GM23248 (cell line): ENCODE results near the gene BMP2. TPM values are rescaled to one million over a fixed set of nuclear protein-coding genes. Genes with fewer than 3 reads are reported as not detected.

Experiments used
- DNase-seq: peaks from one replicate; pipeline ENCODE4 v3.0.0-alpha.2; 2015
- H2AFZ ChIP-seq: fragments of 200-600 bp; sonication (generic); 2 replicates; pipeline ENCODE4 v1.6.1; 2016; ENCODE audit warnings: antibody characterized with exemption
- H3F3A ChIP-seq: fragments of 200-600 bp; sonication (generic); 2 replicates; pipeline ENCODE4 v1.6.1; 2016; ENCODE audit warnings: mild to moderate bottlenecking, antibody characterized with exemption, mixed run types; ENCODE audit not compliant: insufficient read depth
- H3K27ac ChIP-seq: fragments of 200-600 bp; sonication (generic); 2 replicates; pipeline ENCODE4 v1.5.1; 2016; ENCODE audit warnings: mild to moderate bottlenecking
- H3K27me3 ChIP-seq: fragments of 200-600 bp; sonication (generic); replicated peaks from 2 replicates; pipeline ENCODE4 v1.6.1; 2016; ENCODE audit warnings: mild to moderate bottlenecking; ENCODE audit not compliant: insufficient read depth
- H3K36me3 ChIP-seq: fragments of 200-600 bp; sonication (generic); 2 replicates; pipeline ENCODE4 v1.6.1; 2016; ENCODE audit warnings: low read depth, mild to moderate bottlenecking
- H3K4me1 ChIP-seq: fragments of 200-600 bp; sonication (generic); 2 replicates; pipeline ENCODE4 v1.6.1; 2016; ENCODE audit warnings: mild to moderate bottlenecking; ENCODE audit not compliant: insufficient read depth
- H3K4me2 ChIP-seq: fragments of 200-600 bp; sonication (generic); one replicate; pipeline ENCODE4 v1.6.1; 2016; ENCODE audit warnings: mild to moderate bottlenecking; ENCODE audit not compliant: unreplicated experiment
- H3K4me3 ChIP-seq: fragments of 200-600 bp; sonication (generic); 2 replicates; pipeline ENCODE4 v1.5.1; 2016; ENCODE audit warnings: mild to moderate bottlenecking
- H3K79me2 ChIP-seq: fragments of 200-600 bp; sonication (generic); 2 replicates; pipeline ENCODE4 v1.6.1; 2016; ENCODE audit warnings: mild to moderate bottlenecking; ENCODE audit not compliant: insufficient read depth
- H3K9ac ChIP-seq: fragments of 200-600 bp; sonication (generic); 2 replicates; pipeline ENCODE4 v1.6.1; 2016; ENCODE audit warnings: mild to moderate bottlenecking
- H3K9me2 ChIP-seq: fragments of 200-600 bp; sonication (generic); 2 replicates; pipeline ENCODE4 v1.6.1; 2016; ENCODE audit warnings: mixed run types, mild to moderate bottlenecking, moderate library complexity; ENCODE audit not compliant: insufficient read depth
- H3K9me3 ChIP-seq: fragments of 200-600 bp; sonication (generic); one replicate; pipeline ENCODE4 v1.6.1; 2017; ENCODE audit warnings: low read depth
- H4K20me1 ChIP-seq: fragments of 200-600 bp; sonication (generic); 2 replicates; pipeline ENCODE4 v1.6.0; 2016; ENCODE audit not compliant: insufficient read depth
- EZH2 ChIP-seq: fragments of 200-600 bp; sonication (generic); IDR thresholded peaks from 2 replicates; pipeline ENCODE4 v1.6.1; 2018; ENCODE audit warnings: antibody characterized with exemption, mild to moderate bottlenecking; ENCODE audit not compliant: insufficient read depth, poor library complexity, severe bottlenecking
- EZH2phosphoT487 ChIP-seq: fragments of 200-600 bp; sonication (generic); IDR thresholded peaks from 2 replicates; pipeline ENCODE4 v1.6.1; 2018; ENCODE audit warnings: antibody characterized with exemption, moderate library complexity, mild to moderate bottlenecking, low read depth; ENCODE audit not compliant: insufficient read depth
- WGBS, 2 experiments: methylation state at CpG; one replicate each; pipeline ENCODE4 v1.1.6; 2015 to 2017; ENCODE audit warnings: low lambda C conversion rate in 2 of 2, low coverage in 1 of 2; ENCODE audit errors: missing lambda C conversion rate in 2 of 2; 5-methylcytosine and 5-hydroxymethylcytosine counted together
- in situ Hi-C: fragments of 300-500 bp; cut with MboI; formaldehyde crosslinking; loops from 2 replicates; pipeline ENCODE4 v1.15.0; 2020
- polyA plus RNA-seq: library from polyadenylated mRNA; unstranded; fragments of >200 nt; fragmentation: Nextera tagmentation; extraction: Ambion mirVana; gene quantifications from 2 replicates; pipeline ENCODE4 v1.2.1, GENCODE V29; 2016
- total RNA-seq: library from RNA; depleted of rRNA; stranded (reverse); fragments of >200 nt; shearing (Covaris generic); gene quantifications from 2 replicates; pipeline ENCODE4 v1.2.3, GENCODE V29; 2014

The BMP2 gene
- total and polyA plus RNA-seq, 2 experiments from 2014 or later, result 0.33 to 0.76 TPM

GRCh38 chr20:6819599-6819998 lies 52.1 kb downstream of the BMP2 start:
- DNase-seq, result peak; percentile 6
- Histone ChIP-seq H2AFZ (no peak overlapping the region), H3K4me1 (no peaks in the 10 kb centered on the region), H3K79me2 (no peaks in the 10 kb centered on the region), H3K9ac (no peak overlapping the region), H3K4me3 (no peak overlapping the region), H3K9me3 (no peaks in the 10 kb centered on the region), H3F3A (no peaks in the 10 kb centered on the region), H3K4me2 (no peak overlapping the region), H3K9me2 (no peaks in the 10 kb centered on the region), H3K27me3 (peaks cover 9% of the 10 kb centered on the region), H3K36me3 (no peaks in the 10 kb centered on the region), H3K27ac (no peak overlapping the region), H4K20me1 (no peaks in the 10 kb centered on the region)
- WGBS, 2 experiments, result 1 to 3% methylated on average over 2 of the region's 2 CpGs
- no peak for TF ChIP-seq EZH2
- TF ChIP-seq EZH2phosphoT487, result no peak
- in situ Hi-C loops, result no loop called here

GRCh38 chr20:6824401-6824800 lies 56.9 kb downstream of the BMP2 start:
- 33 to 36% methylated on average over 5 of the region's 5 CpGs for WGBS, 2 experiments

GRCh38 chr20:6827472-6827871 lies 60.0 kb downstream of the BMP2 start:
- Histone ChIP-seq H3K79me2 (no peaks in the 10 kb centered on the region), H4K20me1 (no peaks in the 10 kb centered on the region), H3F3A (no peaks in the 10 kb centered on the region), H3K4me1 (no peaks in the 10 kb centered on the region), H3K4me3 (no peak overlapping the region), H2AFZ (no peak overlapping the region), H3K27me3 (no peaks in the 10 kb centered on the region), H3K9me3 (no peaks in the 10 kb centered on the region), H3K36me3 (no peaks in the 10 kb centered on the region), H3K27ac (no peak overlapping the region), H3K4me2 (no peak overlapping the region), H3K9ac (no peak overlapping the region), H3K9me2 (no peaks in the 10 kb centered on the region)
- in situ Hi-C loops, result loop anchor here (25.0 kb wide), 1 partner anchor 1035 kb away; no protein-coding TSS in a partner anchor
- TF ChIP-seq EZH2 (no peak), EZH2phosphoT487 (no peak)
- no peak for DNase-seq
- WGBS, 2 experiments, result 75 to 78% methylated on average over 4 of the region's 4 CpGs

More at GRCh38 chr20:6824401-6824800, 56.9 kb downstream of the BMP2 start:
- H2AFZ ChIP-seq, result no peak overlapping the region
- in situ Hi-C loops, result no loop called here
- no peaks in the 10 kb centered on the region for H3K9me3 ChIP-seq
- no peak overlapping the region for H3K27ac ChIP-seq
- no peak overlapping the region for H3K4me2 ChIP-seq
- no peaks in the 10 kb centered on the region for H3K4me1 ChIP-seq
- no peaks in the 10 kb centered on the region for H3K9me2 ChIP-seq
- no peak for TF ChIP-seq EZH2phosphoT487
- TF ChIP-seq EZH2, result no peak
- no peak overlapping the region for H3K4me3 ChIP-seq
- DNase-seq, result no peak
- no peaks in the 10 kb centered on the region for H3K36me3 ChIP-seq
- no peaks in the 10 kb centered on the region for H4K20me1 ChIP-seq
- peaks cover 9% of the 10 kb centered on the region for H3K27me3 ChIP-seq
- no peak overlapping the region for H3K9ac ChIP-seq
- no peaks in the 10 kb centered on the region for H3K79me2 ChIP-seq
- no peaks in the 10 kb centered on the region for H3F3A ChIP-seq

- H3K9me3 ChIP-seq, result no peaks in the 10 kb centered on the region
- no peaks in the 10 kb centered on the region for H3K27me3 ChIP-seq
- TF ChIP-seq EZH2phosphoT487 (no peak), EZH2 (no peak)
- no peaks in the 10 kb centered on the region for H4K20me1 ChIP-seq
- H3F3A ChIP-seq, result no peaks in the 10 kb centered on the region
- H3K4me2 ChIP-seq, result no peak overlapping the region
- H3K9me2 ChIP-seq, result no peaks in the 10 kb centered on the region
- no peaks in the 10 kb centered on the region for H3K4me1 ChIP-seq
- in situ Hi-C loops, result loop anchor here (25.0 kb wide), 1 partner anchor 1033 kb away; no protein-coding TSS in a partner anchor
- 0% methylated on average over 1 of the region's 1 CpG for WGBS, 2 experiments
- peak; percentile 70 for DNase-seq
- H3K27ac ChIP-seq, result no peak overlapping the region
- no peaks in the 10 kb centered on the region for H3K79me2 ChIP-seq
- no peak overlapping the region for H2AFZ ChIP-seq
- no peaks in the 10 kb centered on the region for H3K36me3 ChIP-seq
- H3K4me3 ChIP-seq, result no peak overlapping the region
- H3K9ac ChIP-seq, result no peak overlapping the region
Measured at GRCh38 chr20:6828794-6829423, 61.4 kb downstream of the BMP2 start.
